ENCODE data around the gene LIN52.
"Not testable (repeated sequence)": the region's sequence is repeated elsewhere in the genome, so short reads cannot be mapped to it uniquely, and the experiment has no call there.

- TF ChIP-seq CTCF, POLR2A (IDR thresholded peaks at IDR 0.05): not testable (repeated sequence)
Measured at GRCh38 chr14:74125487-74125886, 40.7 kb downstream of the LIN52 start.
